ENCODE results near the gene DNPH1. TPM values are rescaled to one million over a fixed set of nuclear protein-coding genes. Genes with fewer than 3 reads are reported as not detected.

DNPH1 gene
- total and polyA plus RNA-seq, 9 of the 15 experiments (the other 6 are each of a cell fraction or from before 2014, with no cell fraction given): 7.3 to 300 (median 68.7) TPM

- TF ChIP-seq CHD7 (IDR thresholded peaks at IDR 0.05; ENCODE audit: low read depth, low read length) (no peak), GTF2A2 (tag; IDR thresholded peaks at IDR 0.05) (no peak), ZSCAN29 (IDR thresholded peaks at IDR 0.05) (no peak), ZNF224 (CRISPR knock-in tag; IDR thresholded peaks at IDR 0.05) (no peak), HOXB6 (CRISPR knock-in tag; IDR thresholded peaks at IDR 0.05; ENCODE audit: borderline replicate concordance) (no peak), REST (IDR thresholded peaks at IDR 0.05; ENCODE audit: borderline replicate concordance) (peak; percentile 85), REST (CRISPR knock-in tag; IDR thresholded peaks at IDR 0.05; ENCODE audit: low read depth) (0 out of 2 replicates have a peak, but pooled peaks have one; percentile 16), SOX6 (IDR thresholded peaks at IDR 0.05) (no peak)
These were observed 17.2 kb upstream of the DNPH1 start (continued) for GRCh38 chr6:43246301-43247113.
